Fibroblast of skin of right biceps (primary cell): ENCODE results near the gene IFNL1.
"Not testable (repeated sequence)": the region's sequence is repeated elsewhere in the genome, so short reads cannot be mapped to it uniquely, and the experiment has no call there.

Source experiments
- DNase-seq: peaks from one replicate; pipeline ENCODE4 v3.0.0-alpha.2; 2013

IFNL1 gene

GRCh38 chr19:39308531-39309304, 12.5 kb downstream of the IFNL1 start:
- DNase-seq: no peak

DNA sequence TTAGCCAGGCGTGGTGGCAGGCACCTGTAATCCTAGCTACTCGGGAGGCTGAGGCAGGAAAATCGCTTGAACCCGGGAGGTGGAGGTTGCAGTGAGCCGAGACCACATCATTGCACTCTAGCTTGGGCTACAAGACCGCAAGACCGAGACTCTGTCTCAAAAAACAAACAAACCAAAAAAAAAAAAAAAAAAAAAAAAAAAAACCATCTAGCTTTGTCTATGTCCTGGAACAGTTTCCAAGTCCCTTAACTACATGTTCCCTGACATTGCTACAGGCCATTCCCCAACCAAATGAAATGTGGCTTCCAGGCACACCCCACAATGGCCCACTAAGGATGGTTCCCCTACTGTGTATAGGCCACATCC, 13.1 kb downstream of the IFNL1 start:
- not testable (repeated sequence) for DNase-seq

- DNase-seq: no peak
Observed at GRCh38 chr19:39310558-39311311, 14.5 kb downstream of the IFNL1 start.

DNA sequence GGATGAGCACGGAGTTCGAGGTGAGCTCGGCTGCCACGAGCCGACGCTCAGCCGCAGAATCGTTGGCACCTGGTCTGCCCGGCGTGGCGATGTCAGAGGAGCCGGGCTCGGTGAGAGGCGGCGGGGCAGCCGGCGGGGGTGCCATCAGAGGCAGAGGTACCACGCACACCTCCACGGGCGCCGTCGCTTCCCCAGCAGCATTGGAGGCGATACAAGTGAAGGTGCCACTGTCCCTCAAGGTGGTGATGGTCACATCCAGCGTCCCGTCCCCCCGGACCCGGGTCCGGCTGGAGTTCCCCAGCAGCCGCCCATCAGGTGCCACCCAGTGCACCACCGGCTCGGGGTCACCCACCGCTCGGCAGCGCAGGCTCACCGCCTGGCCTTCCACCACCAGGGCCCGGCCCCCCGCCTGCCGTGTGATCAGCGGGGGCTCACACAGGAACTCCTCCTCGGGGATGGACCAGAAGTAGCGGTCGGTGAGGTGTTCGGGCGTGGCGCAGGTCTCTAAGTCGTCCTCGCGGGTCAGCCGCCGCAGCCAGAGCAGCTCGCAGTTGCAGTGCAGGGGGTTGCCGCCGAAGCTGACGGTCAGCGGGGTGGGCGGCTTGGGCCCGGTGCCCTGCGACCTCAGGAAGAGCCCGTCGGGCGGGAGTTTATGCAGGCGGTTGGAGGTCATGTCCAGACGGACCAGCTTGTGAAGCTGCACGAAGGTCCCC, 18.0 kb downstream of the IFNL1 start:
- DNase-seq: no peak

DNA sequence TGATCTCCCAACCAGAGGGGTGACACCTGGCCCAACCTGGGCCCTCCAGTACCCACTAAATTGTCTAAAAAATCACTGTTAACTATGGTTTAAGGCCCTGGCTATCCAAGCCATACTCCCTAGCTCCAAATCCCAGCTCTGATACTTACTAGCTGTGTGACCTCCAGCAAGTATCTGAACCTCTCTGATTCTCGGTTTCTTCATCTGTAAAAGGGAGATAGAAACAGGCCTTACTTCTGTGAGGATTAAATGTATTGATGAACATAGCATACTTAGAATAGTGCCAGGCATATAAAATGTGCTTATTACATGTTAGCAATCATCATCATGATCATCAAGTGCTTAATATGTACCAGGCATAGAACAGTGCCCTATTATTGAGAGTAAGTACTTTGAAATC, 19.7 kb downstream of the IFNL1 start:
- no peak for DNase-seq

GRCh38 chr19:39316627-39317321, 20.6 kb downstream of the IFNL1 start:
- no peak for DNase-seq

GRCh38 chr19:39317476-39317875, 21.3 kb downstream of the IFNL1 start:
- no peak for DNase-seq

DNA sequence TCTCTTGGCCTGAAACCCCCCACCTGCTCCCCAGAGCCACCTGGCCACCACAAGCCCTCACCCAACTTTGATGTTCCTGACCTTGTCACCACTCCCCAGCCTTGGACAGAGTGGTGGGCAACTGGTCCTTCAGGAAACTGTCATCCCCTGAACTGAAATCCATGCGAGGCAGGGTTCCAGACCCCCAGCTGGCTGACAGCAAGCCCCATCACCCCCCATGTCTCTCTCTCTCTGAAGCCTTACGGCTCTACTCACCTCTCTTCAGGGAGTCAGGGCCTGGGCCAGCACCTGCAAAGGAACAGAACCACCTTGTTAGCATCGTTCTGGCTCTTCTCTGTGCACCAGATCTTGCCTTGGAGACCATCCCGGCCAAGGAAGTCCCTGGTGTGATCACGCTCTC, 21.9 kb downstream of the IFNL1 start:
- DNase-seq: no peak

DNA sequence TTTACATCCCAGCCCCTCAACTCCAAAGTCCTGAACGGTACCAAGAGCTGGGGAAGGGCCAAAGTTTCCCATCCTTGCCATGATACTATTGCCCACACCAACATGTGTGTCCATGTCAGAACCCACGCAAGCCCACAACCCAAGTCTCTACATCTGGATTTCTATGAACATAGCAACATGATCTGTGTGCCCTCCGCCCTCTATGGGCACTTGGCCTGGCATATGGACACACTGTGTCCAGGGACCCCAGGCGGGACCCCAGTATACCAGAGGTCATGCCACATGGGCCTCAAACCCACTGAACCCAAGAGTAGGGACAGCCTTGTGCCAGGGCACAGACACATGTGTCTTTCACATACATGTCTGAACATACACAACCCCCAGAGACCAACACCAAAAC, 22.5 kb downstream of the IFNL1 start:
- DNase-seq: no peak

DNA sequence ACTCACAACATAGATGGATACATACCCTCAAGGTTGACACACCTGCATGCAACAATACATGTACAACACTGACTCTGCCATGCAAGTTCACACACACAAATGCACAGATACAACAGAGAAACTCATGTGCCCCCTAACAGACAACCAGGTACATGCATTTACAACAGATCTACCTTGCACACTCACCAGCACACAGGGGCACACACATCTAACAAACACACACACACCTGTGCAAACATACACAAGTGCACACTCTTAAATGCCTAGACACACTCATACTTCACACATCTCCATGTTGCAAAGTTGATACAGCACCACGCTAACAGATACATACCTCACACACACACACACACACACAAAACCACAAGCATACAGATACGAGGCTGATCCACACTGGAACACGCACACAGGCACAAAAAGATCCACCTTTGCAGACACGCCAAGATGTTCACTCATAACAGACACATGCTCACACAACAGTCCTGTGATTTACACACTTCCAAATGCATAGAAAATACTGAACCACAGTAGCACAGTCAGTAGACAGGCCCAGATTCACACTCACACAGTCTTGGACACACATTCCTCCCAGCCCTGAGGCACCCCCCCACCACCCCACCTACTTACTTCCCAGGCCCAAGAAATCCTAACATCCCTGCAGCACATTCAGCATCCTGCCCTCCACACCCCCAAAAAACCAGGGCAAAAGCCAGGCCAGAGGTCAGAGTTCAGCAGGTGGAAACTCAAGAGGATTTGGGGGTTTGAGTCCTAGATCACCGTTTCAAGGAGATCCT, 23.1 kb downstream of the IFNL1 start:
- DNase-seq: no peak

DNA sequence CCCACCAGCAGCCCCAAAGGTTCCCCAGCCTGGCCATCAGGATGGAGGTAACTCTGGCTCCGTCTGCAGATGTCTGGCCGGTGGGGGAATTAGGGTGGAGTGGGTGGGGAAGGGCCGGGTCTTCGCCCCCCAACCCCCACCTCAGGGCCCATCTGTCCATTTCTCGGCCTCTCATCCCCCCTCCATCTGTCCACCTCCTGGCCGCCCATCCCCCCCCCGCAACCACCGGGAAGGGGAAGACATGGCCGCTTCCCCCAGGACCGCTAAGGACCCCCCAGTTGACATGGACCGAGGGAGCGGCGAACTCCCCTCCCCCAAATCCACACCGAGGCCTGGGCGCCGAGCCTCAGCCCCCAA, 23.7 kb downstream of the IFNL1 start:
- DNase-seq: no peak

DNA sequence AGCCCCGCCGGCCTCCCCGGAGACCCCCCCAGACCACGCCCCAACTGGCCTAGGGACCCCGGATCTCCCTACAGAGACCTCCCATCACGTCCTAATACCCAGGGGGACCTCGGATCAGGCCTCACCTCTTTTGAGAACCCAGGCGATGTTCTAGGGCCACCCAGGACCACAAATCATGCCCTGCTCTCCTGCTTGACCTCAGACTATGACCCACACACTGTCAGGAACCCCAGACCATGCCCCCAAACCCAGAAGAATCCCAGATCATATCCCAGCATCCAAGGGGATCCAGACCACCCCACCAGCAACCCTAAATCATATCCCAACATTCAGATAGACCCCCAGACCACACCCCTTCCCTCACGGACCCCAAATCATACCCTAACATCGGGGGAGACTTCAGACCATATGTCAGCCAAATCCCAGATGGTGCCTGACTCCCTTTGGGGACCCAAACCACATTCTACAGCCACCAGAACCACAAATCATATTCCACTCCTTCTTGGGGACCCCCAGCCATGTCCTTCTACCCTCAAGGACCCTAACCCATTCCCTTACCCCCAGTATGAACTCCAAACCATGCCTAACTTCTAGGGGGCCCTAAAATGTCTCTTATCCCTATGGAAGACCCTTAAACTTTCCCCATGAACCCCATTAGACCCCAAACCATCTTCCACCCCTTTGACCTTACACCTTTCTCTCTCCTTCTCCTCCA, 25.1 kb downstream of the IFNL1 start:
- DNase-seq: no peak

DNA sequence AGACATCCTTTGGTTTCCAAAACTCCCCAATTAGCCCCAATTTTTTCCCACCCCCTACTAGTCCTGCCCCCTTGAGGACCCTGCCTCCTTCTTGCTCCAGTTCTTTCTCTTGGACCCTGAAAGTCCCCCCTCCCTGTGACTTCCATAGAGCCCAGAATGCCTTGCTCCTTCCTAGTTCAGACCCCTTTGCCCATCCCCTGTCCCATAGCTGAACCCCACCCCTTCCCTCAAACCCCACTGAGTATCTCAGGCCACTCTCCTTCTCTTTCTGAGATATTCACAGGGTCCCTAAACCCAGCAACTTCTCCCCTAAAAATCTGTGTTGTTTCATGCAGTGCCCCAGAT, 25.6 kb downstream of the IFNL1 start:
- DNase-seq: no peak

DNA sequence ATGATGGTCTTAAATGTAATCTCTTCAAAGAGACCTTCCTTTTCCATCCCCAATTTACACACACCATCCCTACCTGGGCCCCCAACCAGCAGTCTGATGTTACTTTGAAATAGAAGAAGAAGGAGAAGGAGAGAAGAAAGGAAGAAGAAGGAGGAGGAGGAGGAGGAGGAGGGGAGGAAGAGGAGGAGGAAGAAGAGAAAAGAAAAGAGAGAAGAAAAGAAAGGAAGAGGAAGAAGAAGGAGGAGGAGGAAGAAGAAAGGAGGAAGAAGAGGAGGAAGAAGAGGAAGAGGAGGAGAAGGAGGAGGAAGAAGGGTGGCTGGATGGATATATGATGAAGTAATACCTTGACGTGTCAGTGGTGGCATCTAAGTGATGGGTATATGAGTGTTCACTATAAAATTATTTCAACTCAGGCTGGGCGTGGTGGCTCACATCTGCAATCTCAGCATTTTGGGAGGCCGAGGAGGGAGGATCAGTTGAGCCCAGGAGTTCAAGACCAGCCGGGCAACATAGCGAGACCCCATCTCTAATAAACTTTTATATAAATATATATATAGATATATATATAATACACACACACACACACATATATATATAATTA, 28.1 kb downstream of the IFNL1 start:
- DNase-seq: no peak

GRCh38 chr19:39325778-39326665, 29.8 kb downstream of the IFNL1 start:
- no peak for DNase-seq

GRCh38 chr19:39327363-39328045, 31.3 kb downstream of the IFNL1 start:
- DNase-seq: no peak

DNA sequence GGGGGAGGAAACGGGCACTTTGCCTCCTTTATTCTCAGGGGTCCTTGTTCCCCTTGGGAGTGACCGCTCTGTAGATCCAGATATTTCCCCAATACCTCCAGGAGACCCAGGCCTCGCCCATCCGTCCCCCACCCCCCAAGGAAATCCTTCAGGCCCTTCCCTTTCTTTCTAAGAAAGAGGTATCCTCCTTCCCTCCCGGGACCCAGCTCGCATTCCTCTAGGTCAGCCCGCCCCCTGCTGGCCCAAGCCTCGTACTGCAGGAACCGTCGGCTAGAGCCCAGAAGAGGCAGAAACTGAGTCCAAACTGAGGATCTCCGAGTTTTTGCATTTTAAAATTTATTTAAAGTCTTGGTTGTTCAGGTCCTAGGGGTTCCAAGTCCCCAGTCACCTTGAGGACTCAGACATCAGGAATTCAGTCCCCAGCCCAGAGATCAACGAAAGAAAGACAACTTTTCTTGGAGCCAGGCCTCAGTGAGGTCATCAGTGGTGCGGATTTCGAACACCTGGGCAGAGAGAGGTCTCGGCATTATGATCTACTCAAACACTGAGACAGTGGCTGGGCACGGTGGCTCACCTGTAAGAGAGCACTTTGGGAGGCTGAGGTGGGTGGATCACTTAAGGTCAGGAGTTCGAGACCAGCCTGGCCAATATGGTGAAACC, 32.0 kb downstream of the IFNL1 start:
- DNase-seq: peak; percentile 65

DNA sequence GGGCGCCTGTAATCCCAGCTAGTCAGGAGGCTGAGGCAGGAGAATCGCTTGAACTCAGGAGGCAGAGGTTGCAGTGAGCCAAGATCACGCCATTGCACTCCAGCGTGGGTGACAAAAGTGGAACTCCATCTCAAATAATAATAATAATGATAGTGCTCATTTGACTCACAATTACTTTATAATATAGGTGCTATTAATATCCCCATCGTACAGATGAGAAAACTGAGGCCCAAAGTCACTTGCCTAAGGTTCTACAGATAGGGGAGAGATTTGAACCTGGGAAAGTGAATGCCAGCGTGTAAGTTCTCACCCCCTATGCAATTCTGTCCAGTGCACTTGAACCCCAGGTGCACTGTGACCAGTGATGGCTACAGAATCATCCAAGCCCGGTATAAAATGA, 33.7 kb downstream of the IFNL1 start:
- DNase-seq: no peak

- no peak for DNase-seq
Observed at GRCh38 chr19:39332293-39332692, 36.1 kb downstream of the IFNL1 start.
